Naive thymus-derived CD8-positive, alpha-beta T cell (primary cell): Measurements from ENCODE around the gene IRX1. TPM values are rescaled to one million over a fixed set of nuclear protein-coding genes. Genes with fewer than 3 reads are reported as not detected.

Experiments
- ATAC-seq, 2 donors: fragments of 150-1000 bp; cut with Tn5 transposase in 1 of 2; sonication (Bioruptor Pico), chemical (Tn5 transposase) in 1 of 2; 1 replicate in 1 of 2; 2 replicates in 1 of 2; pipeline ENCODE4 v1.10.0; 2021; ENCODE audit warnings: mild to moderate bottlenecking in 2 of 2, moderate library complexity in 2 of 2
- POLR2A ChIA-PET: fragments of 350-600 bp; sonication (Branson Sonifier 250); formaldehyde crosslinking; loops from one replicate; lab custom pipeline; 2021; ENCODE audit warnings: antibody characterized with exemption; lab: Charles Lee
- DNase-seq, 10 donors: peaks; one replicate each; pipeline versions ENCODE4 v3.0.0 to v3.0.0-alpha.2; 2020 to 2022
- H3K27ac Mint-ChIP-seq, 10 donors: one replicate each; pipeline ENCODE4 v1.8.0; 2020 to 2022; ENCODE audit warnings: mild to moderate bottlenecking in 10 of 10, mixed read lengths in 10 of 10, moderate library complexity in 4 of 10, inconsistent platforms in 1 of 10
- H3K27me3 Mint-ChIP-seq, 5 donors: one replicate each; pipeline ENCODE4 v1.8.0; 2021 to 2022; ENCODE audit warnings: mixed read lengths in 5 of 5
- H3K36me3 Mint-ChIP-seq, 3 donors: one replicate each; pipeline ENCODE4 v1.8.0; 2020 to 2022; ENCODE audit warnings: mixed read lengths in 3 of 3, mild to moderate bottlenecking in 2 of 3, inconsistent platforms in 1 of 3
- H3K4me1 Mint-ChIP-seq, 4 donors: one replicate each; pipeline ENCODE4 v1.8.0; 2021 to 2022; ENCODE audit warnings: mixed read lengths in 4 of 4
- H3K4me3 Mint-ChIP-seq, 10 donors: one replicate each; pipeline ENCODE4 v1.8.0; 2020 to 2022; ENCODE audit warnings: mild to moderate bottlenecking in 10 of 10, mixed read lengths in 10 of 10, moderate library complexity in 6 of 10, inconsistent platforms in 1 of 10
- H3K9me3 Mint-ChIP-seq, 9 donors: one replicate each; pipeline ENCODE4 v1.8.0; 2020 to 2022; ENCODE audit warnings: mixed read lengths in 9 of 9, mild to moderate bottlenecking in 3 of 9, inconsistent platforms in 1 of 9, moderate library complexity in 1 of 9
- polyA plus RNA-seq, 3 donors: library from polyadenylated mRNA; unstranded; fragments of 300-500 nt; fragmentation: Illumina TruSeq; gene quantifications; one replicate each; pipeline ENCODE4 v1.2.3, GENCODE V29; 2021
- total RNA-seq, 8 experiments: library from RNA in 2 of 8; stranded (reverse) in 2 of 8; gene quantifications; one replicate each; pipeline ENCODE4 v1.2.3 and lab custom pipeline; 2021 to 2026

Gene IRX1
- not detected for total RNA-seq
- polyA plus RNA-seq: not detected
- total RNA-seq (lab: John Stamatoyannopoulos, UW): 0 reads per million in 6 experiments

DNA sequence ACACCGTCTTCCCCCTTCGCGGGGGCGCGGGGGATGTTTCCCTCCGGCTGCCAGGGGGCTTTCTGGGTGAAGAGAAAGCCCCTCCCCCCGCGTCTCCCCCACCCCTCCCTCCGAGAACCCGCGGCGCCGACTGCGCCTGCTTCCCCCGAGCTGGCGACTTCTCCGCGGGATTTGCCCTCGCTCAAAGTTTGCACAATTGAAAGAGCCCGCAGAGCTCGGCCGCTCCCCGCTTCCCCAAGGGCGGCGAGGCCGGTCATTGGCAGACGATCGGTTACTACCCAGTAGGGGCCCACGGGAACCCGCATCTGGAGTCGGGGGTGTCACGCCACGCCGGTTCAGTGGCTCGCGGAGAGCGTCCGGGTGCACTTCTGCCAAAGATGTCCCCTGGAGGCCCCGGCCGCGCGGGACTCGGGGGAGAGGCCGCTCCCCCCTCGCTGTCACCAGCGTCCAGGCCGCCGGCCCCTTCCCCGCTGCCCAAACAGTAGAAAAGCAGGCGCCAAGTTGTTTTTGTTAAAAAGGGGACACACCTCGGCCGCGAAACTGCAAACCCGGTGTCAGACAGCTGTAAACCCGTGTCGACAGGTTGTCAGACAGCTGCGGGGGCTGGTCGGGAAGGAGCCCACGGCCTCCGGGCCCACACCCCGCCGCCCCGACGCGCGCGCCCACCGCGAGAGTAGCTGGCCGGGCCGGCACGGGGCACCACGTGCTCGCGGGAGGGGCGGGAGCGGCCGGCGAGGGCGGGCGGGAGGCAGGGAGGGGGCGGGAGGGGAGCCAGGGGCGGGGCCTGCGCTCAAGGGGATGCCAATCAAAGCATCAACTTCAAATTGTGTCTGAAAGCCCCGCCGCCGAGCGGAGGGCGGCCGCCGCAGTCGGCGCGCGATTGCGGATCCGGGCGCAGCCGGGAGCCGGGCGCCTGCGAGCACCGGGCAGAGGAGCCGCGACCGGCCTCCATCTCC lies at the start of gene IRX1:
Gene IRX1 (plus strand): TSS at position 827 of the 956 bp plus-strand sequence. CDS start 274 bp downstream, outside the sequence.
- no peak within 1 kb of the TSS for H3K27ac Mint-ChIP-seq

DNA sequence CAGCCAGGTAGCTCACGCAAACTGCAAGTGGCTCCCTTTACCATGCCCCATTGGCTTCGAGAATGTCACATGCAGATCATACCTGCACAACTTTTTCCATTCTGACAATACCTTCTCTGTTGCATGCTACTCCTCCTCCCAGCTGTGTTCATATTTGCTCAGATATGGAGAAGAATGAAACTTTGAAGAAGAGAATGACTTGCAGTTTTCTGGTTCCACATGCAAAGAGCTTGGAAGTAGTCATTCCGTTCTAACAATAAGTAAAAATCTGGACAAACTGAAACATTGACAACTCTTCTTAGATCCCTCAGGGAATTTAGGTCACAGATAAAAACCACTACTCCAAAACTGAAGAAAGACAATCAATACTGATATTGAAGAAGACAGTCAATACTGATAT lies 49.6 kb upstream of the IRX1 start:
- peaks cover 0 to 4% (median 0%) of the 10 kb centered on the region in 5 donors for H3K27me3 Mint-ChIP-seq
- peaks cover 0 to 9% (median 4%) of the 10 kb centered on the region in 9 donors for H3K9me3 Mint-ChIP-seq
- H3K36me3 Mint-ChIP-seq: peaks cover 0 to 3% (median 0%) of the 10 kb centered on the region in 3 donors
- H3K4me3 Mint-ChIP-seq: no peak overlapping the region
- no peak for ATAC-seq
- POLR2A ChIA-PET: no interaction called here
- DNase-seq: no peak
- H3K4me1 Mint-ChIP-seq: no peaks in the 10 kb centered on the region
- H3K27ac Mint-ChIP-seq: no peak overlapping the region

More for the DNA sequence above, at the start of gene IRX1:
- Mint-ChIP-seq H3K4me3 (peak within 1 kb of the TSS in 1 of 10 donors; percentile 34), H3K27me3 (peaks cover 35 to 72% (median 52%) of the 10 kb centered on the region in 5 donors), H3K9me3 (peaks cover 0 to 7% (median 0%) of the 10 kb centered on the region in 9 donors), H3K36me3 (peaks cover 4 to 9% (median 6%) of the 10 kb centered on the region in 3 donors), H3K4me1 (peaks cover 4 to 15% (median 9%) of the 10 kb centered on the region in 4 donors)
- ATAC-seq (no peak), DNase-seq (no peak)
- POLR2A ChIA-PET: no interaction called here

DNA sequence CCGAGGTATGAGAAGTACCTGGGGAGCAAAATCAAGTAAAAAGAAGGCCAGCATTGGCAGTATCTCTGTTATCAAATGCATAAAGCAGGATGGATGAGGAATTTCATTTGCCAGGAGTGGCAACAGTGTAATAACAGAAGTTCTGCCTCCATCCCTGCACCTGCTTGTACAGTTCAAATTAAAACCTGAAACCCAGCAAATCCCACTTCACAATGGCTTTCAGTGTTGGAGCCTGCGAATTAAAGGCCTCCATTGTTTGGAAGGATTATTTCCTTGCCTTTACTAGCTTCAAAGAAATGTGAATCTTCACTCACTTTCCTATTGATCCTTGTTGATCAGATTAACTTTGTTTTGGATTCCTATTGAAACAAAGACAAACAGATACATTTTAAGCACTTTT lies 31.5 kb upstream of the IRX1 start:
- POLR2A ChIA-PET: no interaction called here
- peaks cover 0 to 26% (median 6%) of the 10 kb centered on the region in 9 donors for H3K9me3 Mint-ChIP-seq

DNA sequence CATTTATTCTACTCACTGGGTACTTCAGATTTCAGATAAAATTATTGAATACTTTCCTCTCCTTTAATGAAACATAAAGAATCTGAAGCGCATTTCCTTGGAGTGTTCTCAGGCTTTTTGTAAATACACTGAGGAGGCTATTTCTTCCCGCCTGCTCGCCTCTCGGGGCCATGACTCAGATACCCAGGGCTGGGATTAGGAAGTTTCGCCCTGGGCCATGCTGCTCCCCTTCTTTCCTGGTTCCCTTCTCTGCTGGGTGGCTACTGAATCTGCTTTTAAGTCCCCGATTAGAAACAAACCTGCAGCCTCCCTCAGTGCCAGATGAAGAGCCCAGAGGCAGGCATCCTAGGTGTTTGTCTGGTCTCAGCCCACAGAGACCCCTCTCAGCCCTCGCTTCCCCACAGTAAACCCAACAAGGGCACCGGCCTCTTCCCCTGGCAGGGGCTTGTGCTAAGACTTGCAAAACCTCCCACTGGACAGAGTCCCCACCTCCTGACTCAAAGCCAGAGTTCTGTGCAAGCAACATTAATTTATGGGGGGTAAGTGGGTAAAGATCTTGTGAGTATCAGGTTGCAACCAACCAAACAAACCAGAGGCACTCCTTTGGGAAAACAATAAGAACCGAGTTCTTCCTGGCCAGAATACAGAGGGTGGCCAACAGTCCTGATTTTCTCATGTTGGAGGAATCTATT lies 30.7 kb upstream of the IRX1 start:
- POLR2A ChIA-PET: no interaction called here
- H3K27me3 Mint-ChIP-seq: peaks cover 0 to 11% (median 4%) of the 10 kb centered on the region in 5 donors
- H3K9me3 Mint-ChIP-seq: peaks cover 0 to 25% (median 6%) of the 10 kb centered on the region in 9 donors
- DNase-seq: no peak
- ATAC-seq: no peak
- H3K36me3 Mint-ChIP-seq: peaks cover 0 to 6% (median 0%) of the 10 kb centered on the region in 3 donors
- no peak overlapping the region for H3K27ac Mint-ChIP-seq
- H3K4me1 Mint-ChIP-seq: no peaks in the 10 kb centered on the region
- no peak overlapping the region for H3K4me3 Mint-ChIP-seq

More for the DNA sequence above, 31.5 kb upstream of the IRX1 start:
- H3K36me3 Mint-ChIP-seq: peaks cover 0 to 6% (median 0%) of the 10 kb centered on the region in 3 donors
- H3K4me3 Mint-ChIP-seq: no peak overlapping the region
- no peaks in the 10 kb centered on the region for H3K4me1 Mint-ChIP-seq
- DNase-seq (no peak), ATAC-seq (no peak)
- peaks cover 0 to 5% (median 2%) of the 10 kb centered on the region in 5 donors for H3K27me3 Mint-ChIP-seq
- no peak overlapping the region for H3K27ac Mint-ChIP-seq

DNA sequence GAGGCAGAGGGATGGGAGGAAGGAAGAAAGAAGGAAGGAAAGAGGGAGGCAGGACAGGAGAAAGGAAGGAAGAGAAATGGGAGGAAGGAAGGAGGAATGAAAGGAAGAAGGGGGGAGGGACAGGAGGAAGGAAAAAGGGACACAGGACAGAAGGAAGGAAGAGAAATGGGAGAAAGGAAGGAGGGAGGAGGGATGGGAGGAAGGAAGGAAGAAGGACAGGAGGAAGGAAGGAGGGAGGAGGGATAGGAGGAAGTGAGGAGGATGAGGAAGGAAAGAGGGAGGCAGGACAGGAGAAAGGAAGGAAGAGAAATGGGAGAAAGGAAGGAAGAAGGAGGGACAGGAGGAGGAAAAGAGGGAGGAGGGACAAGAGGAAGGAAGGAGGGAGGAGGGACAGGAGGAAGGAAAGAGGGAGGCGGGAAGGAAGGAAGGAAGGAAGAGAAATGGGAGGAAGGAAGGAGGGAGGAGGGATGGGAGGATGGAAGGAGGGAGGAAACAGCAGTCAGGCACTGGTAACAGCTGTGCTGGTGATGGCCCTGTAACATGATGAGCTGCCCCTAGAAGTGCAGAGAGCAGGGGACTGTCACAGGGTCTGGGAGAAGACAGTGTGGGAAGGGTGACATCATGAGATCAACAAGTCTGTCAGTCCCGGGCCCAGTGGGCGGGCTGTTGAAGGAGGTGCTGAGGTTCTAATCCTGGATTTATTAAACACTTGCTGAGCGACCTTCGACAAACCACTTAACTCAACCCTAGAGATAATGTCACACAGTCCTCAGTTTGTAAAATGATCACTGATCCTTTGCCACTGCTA lies 10.7 kb upstream of the IRX1 start:
- Mint-ChIP-seq H3K36me3 (peaks cover 0 to 6% (median 0%) of the 10 kb centered on the region in 3 donors), H3K4me1 (peaks cover 0 to under 1% (median 0%) of the 10 kb centered on the region in 4 donors), H3K4me3 (no peak overlapping the region), H3K27me3 (peaks cover 22 to 76% (median 50%) of the 10 kb centered on the region in 5 donors), H3K9me3 (peaks cover 0 to 20% (median 3%) of the 10 kb centered on the region in 9 donors), H3K27ac (no peak overlapping the region)
- POLR2A ChIA-PET: no interaction called here
- ATAC-seq (no peak), DNase-seq (no peak)

DNA sequence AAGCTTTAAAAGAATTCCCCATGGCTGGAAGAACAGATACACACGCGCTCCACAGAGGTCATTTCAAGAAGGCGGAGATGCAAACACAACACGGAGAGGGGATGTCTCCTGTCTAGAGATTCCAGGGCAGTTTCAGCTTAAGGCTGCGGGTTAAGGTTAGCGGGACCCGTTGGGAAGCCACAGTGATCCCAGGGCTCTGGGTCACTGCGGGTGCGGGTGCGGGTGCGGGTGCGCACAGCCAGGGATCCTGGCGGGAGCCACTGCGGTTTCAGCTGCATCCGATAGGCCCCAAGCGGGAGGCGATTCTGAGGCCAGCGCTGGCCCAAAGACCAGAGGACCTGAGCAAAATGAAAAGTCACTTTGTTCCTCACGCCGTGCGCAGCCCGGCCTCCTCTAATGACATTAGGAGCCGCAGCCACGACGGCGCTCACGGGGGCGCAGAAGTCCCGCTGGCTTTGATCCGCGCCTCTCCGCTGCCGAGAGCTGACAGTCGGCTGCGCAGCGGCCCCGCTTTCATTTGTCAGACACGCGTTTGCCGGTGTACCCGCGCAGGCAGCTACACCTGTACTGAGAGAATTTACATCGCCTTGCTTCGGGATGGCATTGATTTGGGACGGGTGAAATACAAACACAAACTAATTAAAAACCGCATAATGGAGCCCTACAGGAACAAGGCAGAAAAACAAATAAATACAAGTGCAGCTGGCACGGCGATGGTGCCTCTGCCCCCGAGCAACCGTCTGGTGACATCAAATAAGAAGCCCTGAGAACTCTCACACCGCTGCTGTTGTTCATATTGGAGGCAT lies 5.3 kb upstream of the IRX1 start:
- no peak overlapping the region for H3K4me3 Mint-ChIP-seq
- ATAC-seq (no peak), DNase-seq (no peak)
- POLR2A ChIA-PET: no interaction called here
- H3K36me3 Mint-ChIP-seq: peaks cover 0 to 10% (median 6%) of the 10 kb centered on the region in 3 donors
- H3K4me1 Mint-ChIP-seq: peaks cover 2 to 9% (median 6%) of the 10 kb centered on the region in 4 donors
- H3K9me3 Mint-ChIP-seq: peaks cover 0 to 3% (median 0%) of the 10 kb centered on the region in 9 donors
- peaks cover 37 to 86% (median 64%) of the 10 kb centered on the region in 5 donors for H3K27me3 Mint-ChIP-seq
- no peak overlapping the region for H3K27ac Mint-ChIP-seq

DNA sequence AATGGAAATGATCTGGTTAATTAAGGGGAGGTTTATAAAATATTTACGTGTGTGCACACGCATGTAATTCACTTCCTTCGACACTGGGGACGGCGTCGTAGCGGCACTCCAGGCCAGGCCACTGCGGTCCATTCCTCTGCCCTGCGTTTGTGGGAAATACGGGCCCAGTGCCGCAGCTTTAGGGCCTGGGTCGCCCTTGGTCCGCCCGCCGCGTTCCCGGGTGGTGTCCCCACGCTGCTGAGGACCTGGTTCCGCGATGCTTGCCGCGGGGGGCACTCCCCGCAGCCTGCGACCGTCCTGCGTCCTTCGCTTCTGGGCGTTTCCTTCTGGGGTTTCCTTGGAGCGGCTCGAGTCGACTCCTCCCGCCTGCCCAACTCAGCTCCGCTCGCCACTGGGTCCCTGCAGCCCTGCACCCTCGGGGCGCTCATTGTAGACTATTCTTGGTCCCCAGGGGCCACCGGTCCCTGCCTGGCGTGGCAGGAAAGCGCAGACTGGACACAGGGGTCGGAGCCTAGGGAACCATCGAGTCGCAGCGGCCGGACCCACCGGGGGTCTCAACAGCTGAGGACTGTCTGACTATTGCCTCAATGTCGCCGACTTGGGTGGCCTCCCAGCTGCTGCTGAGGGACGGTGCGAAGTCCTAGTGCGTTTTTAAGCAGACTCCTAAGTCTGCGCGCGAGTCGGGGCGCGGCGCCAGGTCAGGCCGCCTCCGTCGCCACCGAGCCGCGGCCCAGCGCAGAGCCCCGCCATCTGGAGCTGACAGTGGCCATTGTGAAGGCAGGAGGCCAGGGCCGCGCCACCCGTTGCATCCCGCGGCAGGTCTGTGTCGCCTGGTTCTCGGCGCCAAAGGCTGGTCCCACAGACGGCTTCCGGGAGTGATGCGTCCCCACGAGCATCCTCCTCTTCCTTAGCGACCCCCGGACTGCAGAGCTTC lies 4.4 kb upstream of the IRX1 start:
- H3K4me3 Mint-ChIP-seq: no peak overlapping the region
- H3K27ac Mint-ChIP-seq: no peak overlapping the region
- DNase-seq (no peak), ATAC-seq (no peak)
- POLR2A ChIA-PET: no interaction called here
- peaks cover 0 to 3% (median 0%) of the 10 kb centered on the region in 9 donors for H3K9me3 Mint-ChIP-seq
- H3K36me3 Mint-ChIP-seq: peaks cover 0 to 10% (median 6%) of the 10 kb centered on the region in 3 donors
- H3K4me1 Mint-ChIP-seq: peaks cover 2 to 9% (median 6%) of the 10 kb centered on the region in 4 donors
- H3K27me3 Mint-ChIP-seq: peaks cover 34 to 79% (median 60%) of the 10 kb centered on the region in 5 donors

DNA sequence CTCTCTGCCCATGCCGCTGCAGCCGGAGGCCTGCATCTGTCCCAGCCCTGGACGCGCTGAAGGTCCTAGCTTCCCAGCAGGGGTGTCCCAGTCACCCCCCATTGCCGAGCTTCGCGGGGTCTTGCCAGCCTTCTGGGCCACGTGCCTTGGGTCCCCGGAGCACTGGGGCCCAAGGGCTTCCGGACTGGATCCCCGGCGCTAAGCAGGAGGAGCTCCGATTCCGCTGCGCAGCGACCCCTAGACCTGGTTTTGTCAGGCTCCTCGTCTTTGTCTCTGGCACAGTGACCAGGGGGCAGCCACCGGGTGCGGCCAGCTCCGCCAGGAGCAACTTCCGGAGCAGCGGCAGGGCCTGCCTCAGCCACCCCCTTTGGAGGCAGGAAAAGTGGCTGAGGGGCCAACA lies 3.3 kb upstream of the IRX1 start:
- Mint-ChIP-seq H3K36me3 (peaks cover 0 to 10% (median 9%) of the 10 kb centered on the region in 3 donors), H3K4me1 (peaks cover 2 to 13% (median 6%) of the 10 kb centered on the region in 4 donors), H3K9me3 (peaks cover 0 to 7% (median 0%) of the 10 kb centered on the region in 9 donors), H3K4me3 (no peak overlapping the region), H3K27ac (no peak overlapping the region), H3K27me3 (peaks cover 34 to 72% (median 58%) of the 10 kb centered on the region in 5 donors)
- ATAC-seq (no peak), DNase-seq (no peak)
- POLR2A ChIA-PET: no interaction called here

DNA sequence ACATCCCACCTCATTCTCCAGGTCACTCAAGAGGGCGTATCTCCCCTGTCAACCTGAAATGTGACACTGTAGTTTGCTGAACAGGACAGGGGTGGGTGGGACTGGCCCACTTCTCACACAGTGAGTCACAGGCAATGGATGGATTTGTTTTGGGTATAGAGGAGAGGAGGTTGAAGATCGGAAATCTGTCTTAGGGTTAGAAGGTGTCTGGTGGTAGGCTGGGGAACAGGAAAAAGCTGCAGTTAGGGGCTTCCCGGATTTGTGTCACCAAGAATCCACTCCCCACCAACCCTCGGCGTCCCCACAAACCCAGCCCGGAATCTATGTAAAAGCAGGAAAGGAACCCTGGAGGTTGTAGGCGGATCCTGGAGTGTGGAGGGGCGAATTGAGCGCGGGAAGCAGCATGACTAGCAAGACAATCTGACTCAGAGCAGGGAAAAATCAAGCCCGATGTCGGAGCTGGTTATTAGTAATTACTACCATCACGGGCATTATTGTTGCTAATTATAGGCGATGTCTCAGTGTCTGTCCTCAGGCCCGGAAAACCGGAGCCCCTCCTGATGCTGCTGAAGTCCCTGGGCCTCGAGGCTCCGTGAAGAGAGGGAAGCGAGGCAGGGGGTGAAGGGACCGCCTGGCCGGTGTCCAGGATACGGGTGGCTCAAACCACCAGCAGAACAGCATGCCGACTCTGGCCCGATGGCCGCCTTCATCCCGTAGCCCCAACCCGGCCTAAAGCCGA lies 1.7 kb upstream of the IRX1 start:
- DNase-seq (no peak), ATAC-seq (no peak)
- POLR2A ChIA-PET: no interaction called here
- Mint-ChIP-seq H3K36me3 (peaks cover under 1 to 16% (median 9%) of the 10 kb centered on the region in 3 donors), H3K27me3 (peaks cover 40 to 74% (median 58%) of the 10 kb centered on the region in 5 donors), H3K4me3 (peak overlapping the region in 5 of 10 donors; percentile 29 to 67 (median 41)), H3K27ac (no peak overlapping the region), H3K4me1 (peaks cover 2 to 13% (median 7%) of the 10 kb centered on the region in 4 donors), H3K9me3 (peaks cover 0 to 7% (median 0%) of the 10 kb centered on the region in 9 donors)

DNA sequence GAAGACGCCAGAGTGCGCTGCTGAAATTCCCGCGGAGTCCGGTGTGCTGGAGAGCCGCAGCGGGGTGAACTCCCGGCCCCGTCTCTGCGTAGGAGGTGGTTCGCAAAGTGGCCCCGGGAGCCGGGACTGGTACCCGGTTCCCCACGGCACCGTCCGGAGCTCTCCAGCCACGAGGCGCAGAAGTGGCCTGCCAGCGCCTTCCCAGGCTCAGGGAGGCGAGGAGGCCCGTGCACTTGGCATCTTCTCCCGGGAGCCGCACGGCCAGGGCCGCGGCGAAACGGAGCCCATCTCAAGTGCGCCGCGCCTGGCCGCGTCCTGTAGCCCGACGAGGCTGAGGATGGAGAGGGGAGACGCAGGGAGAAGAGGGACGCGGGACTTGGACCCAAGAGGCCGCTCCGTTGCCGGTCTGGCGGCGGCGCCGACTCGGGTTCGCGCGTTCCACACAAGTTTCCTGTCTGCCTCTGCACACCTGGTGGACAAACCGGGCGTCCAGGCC lies 1.1 kb upstream of the IRX1 start:
- Mint-ChIP-seq H3K27ac (no peak overlapping the region), H3K9me3 (peaks cover 0 to 7% (median 0%) of the 10 kb centered on the region in 9 donors), H3K27me3 (peaks cover 40 to 74% (median 59%) of the 10 kb centered on the region in 5 donors), H3K36me3 (peaks cover 4 to 14% (median 9%) of the 10 kb centered on the region in 3 donors), H3K4me3 (peak overlapping the region in 2 of 10 donors; percentile 41 to 67), H3K4me1 (peaks cover 4 to 17% (median 10%) of the 10 kb centered on the region in 4 donors)
- POLR2A ChIA-PET: no interaction called here
- DNase-seq (no peak), ATAC-seq (no peak)
